GM10266 (cell line): ENCODE measurements around the gene C1QL4.

ENCODE experiments used
- DNase-seq: peaks from one replicate; pipeline ENCODE4 v3.0.0; 2012; ENCODE audit errors: extremely low spot score
- CTCF ChIP-seq: IDR thresholded peaks from 2 replicates; pipeline ENCODE4 v1.5.1; 2012; ENCODE audit warnings: mild to moderate bottlenecking, low read depth; ENCODE audit not compliant: control insufficient read depth, insufficient read depth; ENCODE audit errors: missing control alignments

Gene C1QL4

GRCh38 chr12:49347311-49348193, 10.6 kb upstream of the C1QL4 start:
- DNase-seq, result peak; percentile 91
- TF ChIP-seq CTCF, result peak; percentile 98

GRCh38 chr12:49346659-49347310, 9.8 kb upstream of the C1QL4 start, which contains the start of gene DNAJC22:
TSS of gene DNAJC22 (plus strand) at chr12:49346888. CDS start at chr12:49348873, 1,985 bp downstream.
- peak; percentile 78 for DNase-seq

GRCh38 chr12:49345825-49346658, 9.1 kb upstream of the C1QL4 start:
- no peak for DNase-seq
- no peak for TF ChIP-seq CTCF

More at GRCh38 chr12:49346659-49347310, 9.8 kb upstream of the C1QL4 start, which contains the start of gene DNAJC22:
- no peak for TF ChIP-seq CTCF

- no peak for TF ChIP-seq CTCF
- DNase-seq, result peak; percentile 77
Observed at GRCh38 chr12:49345051-49345824, 8.2 kb upstream of the C1QL4 start.

- no peak for DNase-seq
- no peak for TF ChIP-seq CTCF
Observed at GRCh38 chr12:49344486-49345050, 7.6 kb upstream of the C1QL4 start.
